GM12878 (cell line): Measurements from ENCODE around the gene SRPK3.

Source experiments
- BHLHE40 ChIP-seq, 2 experiments: fragments of 450-650 bp in 1 of 2; IDR thresholded peaks; 2 replicates each; pipeline ENCODE4 v1.6.1; 2011 to 2017; ENCODE audit warnings: low read depth in 2 of 2, borderline replicate concordance in 1 of 2, improper control_type of control experiment in 1 of 2, low read length in 1 of 2, mild to moderate bottlenecking in 1 of 2
- CBX3 ChIP-seq: fragments of 200-600 bp; sonication (generic); IDR thresholded peaks from 2 replicates; pipeline ENCODE4 v1.6.1; 2016; ENCODE audit warnings: low read depth, borderline replicate concordance
- CEBPB ChIP-seq, 2 experiments: fragments of 150-350 bp in 1 of 2; IDR thresholded peaks; 2 replicates each; pipeline ENCODE4 v1.6.1; 2012 to 2014; ENCODE audit warnings: low read depth in 2 of 2, low read length in 2 of 2, borderline replicate concordance in 1 of 2, inconsistent platforms in 1 of 2
- CHD2 ChIP-seq: IDR thresholded peaks from 2 replicates; pipeline ENCODE4 v1.6.1; 2011; ENCODE audit warnings: low read depth, low read length, improper control_type of control experiment, borderline replicate concordance
- EZH2 ChIP-seq: IDR thresholded peaks from 2 replicates; pipeline ENCODE4 v1.6.1; 2012; ENCODE audit warnings: low read depth, mild to moderate bottlenecking, control low read depth, inconsistent platforms, low read length, borderline replicate concordance; ENCODE audit not compliant: control insufficient read depth
- KDM1A ChIP-seq: fragments of 200-600 bp; sonication (generic); IDR thresholded peaks from 2 replicates; pipeline ENCODE4 v1.6.1; 2016; ENCODE audit warnings: borderline replicate concordance
- MTA3 ChIP-seq: IDR thresholded peaks from 2 replicates; pipeline ENCODE4 v1.6.1; 2012; ENCODE audit warnings: low read length, inconsistent platforms, borderline replicate concordance
- POLR2AphosphoS5 ChIP-seq: IDR thresholded peaks from 2 replicates; pipeline ENCODE4 v1.6.1; 2011; ENCODE audit warnings: mild to moderate bottlenecking, low read length, inconsistent platforms
- RAD21 ChIP-seq: IDR thresholded peaks from 2 replicates; pipeline ENCODE4 v1.6.1; 2011; ENCODE audit warnings: mild to moderate bottlenecking, low read depth, low read length, moderate library complexity; ENCODE audit not compliant: insufficient read depth
- RFX5 ChIP-seq: IDR thresholded peaks from 2 replicates; pipeline ENCODE4 v1.6.1; 2011; ENCODE audit warnings: low read depth, low read length, improper control_type of control experiment
- SP1 ChIP-seq: IDR thresholded peaks from one replicate; pipeline ENCODE4 v1.6.1; 2011; ENCODE audit warnings: low read depth, low read length
- TF ChIP-seq, protein P1 (sequence below): IDR thresholded peaks from 2 replicates; pipeline ENCODE4 v1.6.1; 2011; ENCODE audit warnings: mild to moderate bottlenecking, low read depth, low read length, moderate library complexity; ENCODE audit not compliant: insufficient replicate concordance
- TF ChIP-seq, protein P2 (sequence below), 3 experiments: IDR thresholded peaks in 2 of 3; conservative IDR thresholded peaks in 1 of 3; 2 replicates each; pipeline ENCODE4 v1.5.1; 2011; ENCODE audit warnings: low read depth in 3 of 3, low read length in 3 of 3, mild to moderate bottlenecking in 3 of 3, control low read depth in 2 of 3, moderate library complexity in 2 of 3, inconsistent platforms in 1 of 3, mixed read lengths in 1 of 3; ENCODE audit not compliant: control insufficient read depth in 2 of 3, insufficient read depth in 1 of 3; ENCODE audit errors: extremely low read depth in 1 of 3

- TF ChIP-seq CEBPB (IDR thresholded peaks at IDR 0.05; ENCODE audit: borderline replicate concordance in 1 of 2, low read depth in 2 of 2, low read length in 2 of 2) (no peak), KDM1A (no peak), EZH2 (no peak), CBX3 (no peak), MTA3 (no peak), RFX5 (no peak), CHD2 (no peak), SP1 (no peak), RAD21 (no peak), POLR2AphosphoS5 (no peak), BHLHE40 (IDR thresholded peaks at IDR 0.05; ENCODE audit: borderline replicate concordance in 1 of 2, low read depth in 2 of 2, low read length in 1 of 2) (no peak)
- TF ChIP-seq, protein P1, sequence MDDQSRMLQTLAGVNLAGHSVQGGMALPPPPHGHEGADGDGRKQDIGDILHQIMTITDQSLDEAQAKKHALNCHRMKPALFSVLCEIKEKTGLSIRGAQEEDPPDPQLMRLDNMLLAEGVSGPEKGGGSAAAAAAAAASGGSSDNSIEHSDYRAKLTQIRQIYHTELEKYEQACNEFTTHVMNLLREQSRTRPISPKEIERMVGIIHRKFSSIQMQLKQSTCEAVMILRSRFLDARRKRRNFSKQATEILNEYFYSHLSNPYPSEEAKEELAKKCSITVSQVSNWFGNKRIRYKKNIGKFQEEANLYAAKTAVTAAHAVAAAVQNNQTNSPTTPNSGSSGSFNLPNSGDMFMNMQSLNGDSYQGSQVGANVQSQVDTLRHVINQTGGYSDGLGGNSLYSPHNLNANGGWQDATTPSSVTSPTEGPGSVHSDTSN = no peak
- TF ChIP-seq, protein P2, sequence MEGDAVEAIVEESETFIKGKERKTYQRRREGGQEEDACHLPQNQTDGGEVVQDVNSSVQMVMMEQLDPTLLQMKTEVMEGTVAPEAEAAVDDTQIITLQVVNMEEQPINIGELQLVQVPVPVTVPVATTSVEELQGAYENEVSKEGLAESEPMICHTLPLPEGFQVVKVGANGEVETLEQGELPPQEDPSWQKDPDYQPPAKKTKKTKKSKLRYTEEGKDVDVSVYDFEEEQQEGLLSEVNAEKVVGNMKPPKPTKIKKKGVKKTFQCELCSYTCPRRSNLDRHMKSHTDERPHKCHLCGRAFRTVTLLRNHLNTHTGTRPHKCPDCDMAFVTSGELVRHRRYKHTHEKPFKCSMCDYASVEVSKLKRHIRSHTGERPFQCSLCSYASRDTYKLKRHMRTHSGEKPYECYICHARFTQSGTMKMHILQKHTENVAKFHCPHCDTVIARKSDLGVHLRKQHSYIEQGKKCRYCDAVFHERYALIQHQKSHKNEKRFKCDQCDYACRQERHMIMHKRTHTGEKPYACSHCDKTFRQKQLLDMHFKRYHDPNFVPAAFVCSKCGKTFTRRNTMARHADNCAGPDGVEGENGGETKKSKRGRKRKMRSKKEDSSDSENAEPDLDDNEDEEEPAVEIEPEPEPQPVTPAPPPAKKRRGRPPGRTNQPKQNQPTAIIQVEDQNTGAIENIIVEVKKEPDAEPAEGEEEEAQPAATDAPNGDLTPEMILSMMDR (IDR thresholded peaks at IDR 0.05 in 2 of 3, conservative IDR thresholded peaks at IDR 0.05 in 1 of 3; ENCODE audit: control insufficient read depth in 2 of 3, extremely low read depth in 1 of 3, insufficient read depth in 1 of 3, low read depth in 3 of 3, low read length in 3 of 3) = no peak
These were observed 11.5 kb upstream of the SRPK3 start for GRCh38 chrX:153769158-153769864.
